GM10847 (cell line): ENCODE results near the gene MARCHF6.

Source experiments
- POLR2A ChIP-seq: IDR thresholded peaks from 2 replicates; pipeline ENCODE4 v1.6.1; 2011; ENCODE audit not compliant: insufficient read length; ENCODE audit errors: extremely low read depth

Gene MARCHF6

GRCh38 chr5:10353241-10354047, at the start of gene MARCHF6:
Gene MARCHF6, plus strand, starts transcription at chr5:10353695. Its CDS starts 204 bp downstream, at chr5:10353899.
- TF ChIP-seq POLR2A: peak; percentile 91

GRCh38 chr5:10303699-10304170, 49.8 kb upstream of the MARCHF6 start:
- no peak for TF ChIP-seq POLR2A

GRCh38 chr5:10304932-10305331, 48.6 kb upstream of the MARCHF6 start:
- TF ChIP-seq POLR2A: no peak

- no peak for TF ChIP-seq POLR2A
Observed at GRCh38 chr5:10306114-10306513, 47.4 kb upstream of the MARCHF6 start.

- no peak for TF ChIP-seq POLR2A
Observed at GRCh38 chr5:10306806-10307205, 46.7 kb upstream of the MARCHF6 start.

GRCh38 chr5:10307206-10308148, 46.0 kb upstream of the MARCHF6 start, which contains the start of gene CMBL:
Gene CMBL, minus strand, starts transcription at chr5:10307902. Its CDS starts 17,140 bp downstream, at chr5:10290762.
- TF ChIP-seq POLR2A: peak; percentile 8

GRCh38 chr5:10308844-10309243, 44.7 kb upstream of the MARCHF6 start:
- no peak for TF ChIP-seq POLR2A

- TF ChIP-seq POLR2A: no peak
Observed at GRCh38 chr5:10310066-10310779, 43.3 kb upstream of the MARCHF6 start.

- no peak for TF ChIP-seq POLR2A
Observed at GRCh38 chr5:10311595-10312425, 41.7 kb upstream of the MARCHF6 start.

- no peak for TF ChIP-seq POLR2A
Observed at GRCh38 chr5:10315201-10315600, 38.3 kb upstream of the MARCHF6 start.

GRCh38 chr5:10315824-10316509, 37.5 kb upstream of the MARCHF6 start:
- no peak for TF ChIP-seq POLR2A

GRCh38 chr5:10317825-10318682, 35.4 kb upstream of the MARCHF6 start:
- no peak for TF ChIP-seq POLR2A

- TF ChIP-seq POLR2A: no peak
Observed at GRCh38 chr5:10319202-10319851, 34.2 kb upstream of the MARCHF6 start.

- no peak for TF ChIP-seq POLR2A
Observed at GRCh38 chr5:10320793-10321192, 32.7 kb upstream of the MARCHF6 start.
